GM12892 (cell line): ENCODE measurements around the gene CDKAL1.

ENCODE experiments used
- DNase-seq: peaks from one replicate; pipeline ENCODE4 v3.0.0; 2011; ENCODE audit not compliant: insufficient read length
- FAIRE-seq: peaks from 2 replicates; lab custom pipeline; 2011; peaks lifted over from hg19 to GRCh38; lab: Jason Lieb, UNC
- POLR2A ChIP-seq: IDR thresholded peaks from 2 replicates; pipeline ENCODE4 v1.6.1; 2011; ENCODE audit warnings: low read depth, low read length, control low read depth
- POLR2AphosphoS5 ChIP-seq: IDR thresholded peaks from 2 replicates; pipeline ENCODE4 v1.6.1; 2011; ENCODE audit warnings: low read depth, low read length, control low read depth
- TAF1 ChIP-seq: IDR thresholded peaks from 2 replicates; pipeline ENCODE4 v1.6.1; 2011; ENCODE audit warnings: low read depth, mild to moderate bottlenecking, control low read depth, low read length, borderline replicate concordance

Gene CDKAL1

GRCh38 chr6:20943922-20944321 is 409.7 kb downstream of the CDKAL1 start:
- no peak for FAIRE-seq
- DNase-seq, result no peak
- no peak for TF ChIP-seq POLR2A
- no peak for TF ChIP-seq POLR2AphosphoS5
- TF ChIP-seq TAF1, result no peak

- no peak for FAIRE-seq
- TF ChIP-seq TAF1, result no peak
- no peak for TF ChIP-seq POLR2A
- TF ChIP-seq POLR2AphosphoS5, result no peak
- DNase-seq, result no peak
Observed at GRCh38 chr6:20946022-20946421, 411.8 kb downstream of the CDKAL1 start.

GRCh38 chr6:20946890-20947289 is 412.6 kb downstream of the CDKAL1 start:
- FAIRE-seq, result no peak
- no peak for DNase-seq
- no peak for TF ChIP-seq POLR2A
- no peak for TF ChIP-seq POLR2AphosphoS5
- TF ChIP-seq TAF1, result no peak

GRCh38 chr6:20947977-20948376 is 413.7 kb downstream of the CDKAL1 start:
- TF ChIP-seq POLR2AphosphoS5, result no peak
- no peak for TF ChIP-seq TAF1
- TF ChIP-seq POLR2A, result no peak
- FAIRE-seq (no peak), DNase-seq (no peak)

GRCh38 chr6:20948556-20948955 is 414.3 kb downstream of the CDKAL1 start:
- DNase-seq (no peak), FAIRE-seq (no peak)
- TF ChIP-seq POLR2A, result no peak
- no peak for TF ChIP-seq POLR2AphosphoS5
- no peak for TF ChIP-seq TAF1

GRCh38 chr6:20949138-20949537 is 414.9 kb downstream of the CDKAL1 start:
- no peak for TF ChIP-seq POLR2AphosphoS5
- TF ChIP-seq POLR2A, result no peak
- TF ChIP-seq TAF1, result no peak
- FAIRE-seq (no peak), DNase-seq (no peak)

- FAIRE-seq (no peak), DNase-seq (no peak)
- TF ChIP-seq TAF1 (no peak), POLR2AphosphoS5 (no peak), POLR2A (no peak)
Observed at GRCh38 chr6:20952699-20953474, 418.6 kb downstream of the CDKAL1 start.

GRCh38 chr6:20954315-20954714 is 420.1 kb downstream of the CDKAL1 start:
- TF ChIP-seq TAF1 (no peak), POLR2AphosphoS5 (no peak), POLR2A (no peak)
- FAIRE-seq, result no peak
- no peak for DNase-seq

- TF ChIP-seq TAF1 (no peak), POLR2AphosphoS5 (no peak), POLR2A (no peak)
- DNase-seq (no peak), FAIRE-seq (no peak)
Observed at GRCh38 chr6:20955131-20955530, 420.9 kb downstream of the CDKAL1 start.

- FAIRE-seq (no peak), DNase-seq (no peak)
- TF ChIP-seq TAF1 (no peak), POLR2AphosphoS5 (no peak), POLR2A (no peak)
Observed at GRCh38 chr6:20955751-20956150, 421.5 kb downstream of the CDKAL1 start.

GRCh38 chr6:20960067-20960466 is 425.8 kb downstream of the CDKAL1 start:
- FAIRE-seq (no peak), DNase-seq (no peak)
- TF ChIP-seq TAF1, result no peak
- TF ChIP-seq POLR2A, result no peak
- no peak for TF ChIP-seq POLR2AphosphoS5

GRCh38 chr6:20965276-20965675 is 431.0 kb downstream of the CDKAL1 start:
- TF ChIP-seq POLR2AphosphoS5 (no peak), POLR2A (no peak), TAF1 (no peak)
- FAIRE-seq (no peak), DNase-seq (no peak)

- DNase-seq, result no peak
- TF ChIP-seq POLR2AphosphoS5 (no peak), POLR2A (no peak), TAF1 (no peak)
- no peak for FAIRE-seq
Observed at GRCh38 chr6:20965915-20966314, 431.7 kb downstream of the CDKAL1 start.
